Neural crest cell (in vitro differentiated cells): ENCODE measurements around the gene TRMO. TPM values are rescaled to one million over a fixed set of nuclear protein-coding genes. Genes with fewer than 3 reads are reported as not detected.
"Not testable (repeated sequence)": the region's sequence is repeated elsewhere in the genome, so short reads cannot be mapped to it uniquely, and the experiment has no call there.

Experiments
- DNase-seq: peaks from one replicate; pipeline ENCODE4 v3.0.0; 2021; ENCODE audit warnings: low read depth, mixed read lengths, low spot score
- H3K27ac Mint-ChIP-seq: one replicate; pipeline ENCODE4 v1.8.0; 2021; ENCODE audit warnings: mild to moderate bottlenecking, mixed read lengths; ENCODE audit not compliant: unreplicated experiment
- H3K27me3 Mint-ChIP-seq: 2 replicates; pipeline ENCODE4 v1.8.0; 2021; ENCODE audit warnings: low read depth, mild to moderate bottlenecking, mixed read lengths
- H3K36me3 Mint-ChIP-seq: 2 replicates; pipeline ENCODE4 v1.8.0; 2021; ENCODE audit warnings: low read depth, mild to moderate bottlenecking, mixed read lengths
- H3K4me1 Mint-ChIP-seq: 2 replicates; pipeline ENCODE4 v1.8.0; 2021; ENCODE audit warnings: mixed read lengths
- H3K4me3 Mint-ChIP-seq: one replicate; pipeline ENCODE4 v1.8.0; 2021; ENCODE audit warnings: mild to moderate bottlenecking, mixed read lengths
- H3K9me3 Mint-ChIP-seq: 2 replicates; pipeline ENCODE4 v1.8.0; 2021; ENCODE audit warnings: mixed read lengths
- CTCF ChIP-seq: fragments of 200-600 bp; sonication (generic); conservative IDR thresholded peaks from 2 replicates; pipeline ENCODE4 v1.5.0; 2021; ENCODE audit warnings: antibody characterized with exemption, mild to moderate bottlenecking
- total RNA-seq: library from RNA; stranded (reverse); gene quantifications from 2 replicates; pipeline ENCODE4 v1.2.1, GENCODE V29; 2021

Gene TRMO
- total RNA-seq, 1 donor from 2014 or later = 11.4 TPM

GRCh38 chr9:97958812-97959511 lies 36.7 kb upstream of the TRMO start:
- no peaks in the 10 kb centered on the region for H3K4me1 Mint-ChIP-seq
- no peak overlapping the region for H3K4me3 Mint-ChIP-seq
- no peaks in the 10 kb centered on the region for H3K36me3 Mint-ChIP-seq
- no peak for TF ChIP-seq CTCF
- H3K27ac Mint-ChIP-seq = peak overlapping the region; percentile 71
- DNase-seq = no peak
- H3K27me3 Mint-ChIP-seq = peaks cover 35% of the 10 kb centered on the region
- H3K9me3 Mint-ChIP-seq = no peaks in the 10 kb centered on the region

- no peaks in the 10 kb centered on the region for H3K36me3 Mint-ChIP-seq
- no peak for DNase-seq
- H3K4me3 Mint-ChIP-seq = no peak overlapping the region
- peaks cover 43% of the 10 kb centered on the region for H3K27me3 Mint-ChIP-seq
- no peaks in the 10 kb centered on the region for H3K9me3 Mint-ChIP-seq
- H3K4me1 Mint-ChIP-seq = no peaks in the 10 kb centered on the region
- H3K27ac Mint-ChIP-seq = no peak overlapping the region
- TF ChIP-seq CTCF = no peak
These were observed 34.0 kb upstream of the TRMO start for GRCh38 chr9:97956331-97956730.

- H3K4me3 Mint-ChIP-seq = no peak overlapping the region
- no peak overlapping the region for H3K27ac Mint-ChIP-seq
These were observed 32.3 kb upstream of the TRMO start for GRCh38 chr9:97954550-97954989.

GRCh38 chr9:97950873-97951272 lies 28.6 kb upstream of the TRMO start:
- not testable (repeated sequence) for H3K4me3 Mint-ChIP-seq, H3K27ac Mint-ChIP-seq, H3K36me3 Mint-ChIP-seq, H3K4me1 Mint-ChIP-seq, DNase-seq, H3K9me3 Mint-ChIP-seq
- peaks cover 82% of the 10 kb centered on the region for H3K27me3 Mint-ChIP-seq

More at GRCh38 chr9:97954550-97954989, 32.3 kb upstream of the TRMO start:
- peak; percentile 5 for DNase-seq
- H3K27me3 Mint-ChIP-seq = peaks cover 58% of the 10 kb centered on the region
- H3K4me1 Mint-ChIP-seq = no peaks in the 10 kb centered on the region
- no peaks in the 10 kb centered on the region for H3K36me3 Mint-ChIP-seq
- TF ChIP-seq CTCF = peak; percentile 66
- peaks cover 3% of the 10 kb centered on the region for H3K9me3 Mint-ChIP-seq

GRCh38 chr9:97947094-97947493 lies 24.8 kb upstream of the TRMO start:
- H3K4me3 Mint-ChIP-seq, H3K27ac Mint-ChIP-seq, H3K9me3 Mint-ChIP-seq, H3K36me3 Mint-ChIP-seq, DNase-seq, H3K4me1 Mint-ChIP-seq: not testable (repeated sequence)
- peaks cover 67% of the 10 kb centered on the region for H3K27me3 Mint-ChIP-seq

- not testable (repeated sequence) for H3K36me3 Mint-ChIP-seq
- peaks cover 65% of the 10 kb centered on the region for H3K27me3 Mint-ChIP-seq
These were observed 23.2 kb upstream of the TRMO start for GRCh38 chr9:97945470-97945869.

GRCh38 chr9:97944612-97945011 lies 22.3 kb upstream of the TRMO start:
- H3K27me3 Mint-ChIP-seq = peaks cover 65% of the 10 kb centered on the region
- no peaks in the 10 kb centered on the region for H3K9me3 Mint-ChIP-seq
- TF ChIP-seq CTCF = no peak
- H3K4me1 Mint-ChIP-seq = no peaks in the 10 kb centered on the region
- DNase-seq = no peak
- H3K27ac Mint-ChIP-seq = no peak overlapping the region
- H3K36me3 Mint-ChIP-seq = no peaks in the 10 kb centered on the region
- H3K4me3 Mint-ChIP-seq = no peak overlapping the region

More at GRCh38 chr9:97945470-97945869, 23.2 kb upstream of the TRMO start:
- H3K4me1 Mint-ChIP-seq, H3K9me3 Mint-ChIP-seq, H3K27ac Mint-ChIP-seq, DNase-seq, H3K4me3 Mint-ChIP-seq: not testable (repeated sequence)
